HEK293 (cell line): ENCODE results near the gene SH3BP4.
A peak's percentile ranks its signal among the peaks of the same experiment; 100 is the strongest.

Experiments
- CTCF ChIA-PET: fragments of 350-600 bp; formaldehyde crosslinking; extraction: SDS; loops from one replicate; lab custom pipeline; 2021; ENCODE audit warnings: antibody characterized with exemption; lab: Yijun Ruan, JAX
- POLR2A ChIA-PET: fragments of 300-600 bp; formaldehyde crosslinking; extraction: SDS; loops from one replicate; lab custom pipeline; 2020; ENCODE audit warnings: antibody characterized with exemption, inconsistent platforms; lab: Yijun Ruan, JAX
- H3K27ac ChIP-seq: fragments of 200-500 bp; sonication (Bioruptor generic); 2 replicates; pipeline ENCODE4 v1.5.1; 2014; ENCODE audit warnings: low read depth, low read length, control low read depth, inconsistent platforms; ENCODE audit errors: extremely low read depth
- H3K36me3 ChIP-seq, 2 experiments: fragments of 200-500 bp in 1 of 2; sonication (Bioruptor generic) in 1 of 2; 1 replicate in 1 of 2; 2 replicates in 1 of 2; pipeline ENCODE4 v1.5.1; 2014 to 2017; ENCODE audit warnings: inconsistent platforms in 2 of 2, low read length in 2 of 2; ENCODE audit not compliant: control insufficient read depth in 2 of 2, insufficient read depth in 1 of 2
- H3K4me1 ChIP-seq: fragments of 200-500 bp; sonication (Bioruptor generic); 2 replicates; pipeline ENCODE4 v1.5.1; 2014; ENCODE audit warnings: mild to moderate bottlenecking, low read length, inconsistent platforms; ENCODE audit not compliant: control insufficient read depth, insufficient read depth
- H3K4me3 ChIP-seq: 2 replicates; pipeline ENCODE4 v1.5.1; 2011; ENCODE audit warnings: low read depth, mild to moderate bottlenecking, control low read depth, low read length, moderate library complexity
- H3K9me3 ChIP-seq: fragments of 200-500 bp; sonication (Bioruptor generic); 2 replicates; pipeline ENCODE4 v1.5.1; 2014; ENCODE audit warnings: low read depth, low read length, inconsistent platforms; ENCODE audit not compliant: control insufficient read depth, insufficient read depth
- EGR2 ChIP-seq: fragments of 450-650 bp; formaldehyde crosslinking; IDR thresholded peaks from 2 replicates; pipeline ENCODE4 v1.5.1; 2016; ENCODE audit warnings: low read depth, missing biosample characterization, missing genetic modification characterization
- GLIS1 ChIP-seq: fragments of 450-650 bp; formaldehyde crosslinking; IDR thresholded peaks from 2 replicates; pipeline ENCODE4 v1.5.1; 2016; ENCODE audit warnings: missing biosample characterization, missing genetic modification characterization
- IKZF3 ChIP-seq: fragments of 450-650 bp; IDR thresholded peaks from 2 replicates; pipeline ENCODE4 v1.5.0; 2018; ENCODE audit warnings: missing biosample characterization, mild to moderate bottlenecking, missing genetic modification characterization, moderate library complexity
- KLF8 ChIP-seq: fragments of 450-650 bp; formaldehyde crosslinking; IDR thresholded peaks from 2 replicates; pipeline ENCODE4 v1.5.1; 2016; ENCODE audit warnings: missing biosample characterization, missing genetic modification characterization
- MYNN ChIP-seq: fragments of 450-650 bp; formaldehyde crosslinking; IDR thresholded peaks from 2 replicates; pipeline ENCODE4 v1.5.1; 2016; ENCODE audit warnings: missing biosample characterization, missing genetic modification characterization, borderline replicate concordance
- PRDM1 ChIP-seq: fragments of 450-650 bp; formaldehyde crosslinking; IDR thresholded peaks from 2 replicates; pipeline ENCODE4; 2016; ENCODE audit warnings: missing biosample characterization, missing genetic modification characterization
- SCRT2 ChIP-seq: fragments of 450-650 bp; formaldehyde crosslinking; IDR thresholded peaks from 2 replicates; pipeline ENCODE4 v1.5.1; 2016; ENCODE audit warnings: missing biosample characterization, missing genetic modification characterization
- TCF7L2 ChIP-seq: IDR thresholded peaks from 2 replicates; pipeline ENCODE4 v1.6.1; 2011; ENCODE audit warnings: low read depth, mild to moderate bottlenecking, inconsistent platforms, low read length, moderate library complexity, borderline replicate concordance
- ZBTB17 ChIP-seq: fragments of 450-650 bp; formaldehyde crosslinking; IDR thresholded peaks from 2 replicates; pipeline ENCODE4 v1.5.1; 2016; ENCODE audit warnings: missing biosample characterization, missing genetic modification characterization
- ZBTB48 ChIP-seq: fragments of 450-650 bp; formaldehyde crosslinking; IDR thresholded peaks from 2 replicates; pipeline ENCODE4 v1.5.1; 2016; ENCODE audit warnings: missing biosample characterization, missing genetic modification characterization
- ZBTB8A ChIP-seq: fragments of 450-650 bp; formaldehyde crosslinking; IDR thresholded peaks from 2 replicates; pipeline ENCODE4 v1.5.1; 2016; ENCODE audit warnings: missing biosample characterization, missing genetic modification characterization
- ZFHX2 ChIP-seq: fragments of 450-650 bp; formaldehyde crosslinking; conservative IDR thresholded peaks from 2 replicates; pipeline ENCODE4 v1.5.1; 2016; ENCODE audit warnings: missing biosample characterization, missing genetic modification characterization
- ZFP69B ChIP-seq: fragments of 450-650 bp; formaldehyde crosslinking; IDR thresholded peaks from 2 replicates; pipeline ENCODE4 v1.5.1; 2016; ENCODE audit warnings: missing biosample characterization, missing genetic modification characterization
- ZNF112 ChIP-seq: fragments of 450-650 bp; formaldehyde crosslinking; IDR thresholded peaks from 2 replicates; pipeline ENCODE4 v1.5.0; 2017; ENCODE audit warnings: missing biosample characterization, missing genetic modification characterization
- ZNF140 ChIP-seq: fragments of 450-650 bp; formaldehyde crosslinking; IDR thresholded peaks from 2 replicates; pipeline ENCODE4 v1.5.1; 2016; ENCODE audit warnings: missing biosample characterization, missing genetic modification characterization
- ZNF211 ChIP-seq: fragments of 450-650 bp; formaldehyde crosslinking; IDR thresholded peaks from 2 replicates; pipeline ENCODE4 v1.5.1; 2016; ENCODE audit warnings: low read depth, missing biosample characterization, missing genetic modification characterization
- ZNF221 ChIP-seq: fragments of 450-650 bp; formaldehyde crosslinking; IDR thresholded peaks from 2 replicates; pipeline ENCODE4 v1.5.1; 2017; ENCODE audit warnings: missing biosample characterization, missing genetic modification characterization, borderline replicate concordance
- ZNF302 ChIP-seq: fragments of 450-650 bp; formaldehyde crosslinking; IDR thresholded peaks from 2 replicates; pipeline ENCODE4 v1.5.1; 2016; ENCODE audit warnings: missing biosample characterization, missing genetic modification characterization, low read depth
- ZNF335 ChIP-seq: fragments of 450-650 bp; formaldehyde crosslinking; conservative IDR thresholded peaks from 2 replicates; pipeline ENCODE4 v1.5.1; 2016; ENCODE audit warnings: missing biosample characterization, missing genetic modification characterization
- ZNF555 ChIP-seq: fragments of 450-650 bp; formaldehyde crosslinking; conservative IDR thresholded peaks from 2 replicates; pipeline ENCODE4 v1.5.1; 2017; ENCODE audit warnings: missing biosample characterization, mild to moderate bottlenecking, missing genetic modification characterization, inconsistent platforms
- ZNF560 ChIP-seq: fragments of 450-650 bp; formaldehyde crosslinking; IDR thresholded peaks from 2 replicates; pipeline ENCODE4 v1.5.1; 2017; ENCODE audit warnings: missing biosample characterization, missing genetic modification characterization, borderline replicate concordance
- ZNF600 ChIP-seq: fragments of 450-650 bp; formaldehyde crosslinking; IDR thresholded peaks from 2 replicates; pipeline ENCODE4 v1.5.1; 2016; ENCODE audit warnings: missing biosample characterization, missing genetic modification characterization
- ZNF654 ChIP-seq: fragments of 450-650 bp; formaldehyde crosslinking; IDR thresholded peaks from 2 replicates; pipeline ENCODE4 v1.5.1; 2016; ENCODE audit warnings: low read depth, missing biosample characterization, missing genetic modification characterization
- ZNF664 ChIP-seq: fragments of 450-650 bp; formaldehyde crosslinking; IDR thresholded peaks from 2 replicates; pipeline ENCODE4 v1.5.1; 2016; ENCODE audit warnings: missing biosample characterization, missing genetic modification characterization
- ZNF747 ChIP-seq: fragments of 450-650 bp; formaldehyde crosslinking; IDR thresholded peaks from 2 replicates; pipeline ENCODE4 v1.5.1; 2016; ENCODE audit warnings: missing biosample characterization, missing genetic modification characterization
- ZNF776 ChIP-seq: fragments of 450-650 bp; formaldehyde crosslinking; IDR thresholded peaks from 2 replicates; pipeline ENCODE4 v1.5.0; 2017; ENCODE audit warnings: missing biosample characterization, missing genetic modification characterization, borderline replicate concordance
- ZNF777 ChIP-seq: fragments of 450-650 bp; formaldehyde crosslinking; IDR thresholded peaks from 2 replicates; pipeline ENCODE4 v1.5.1; 2017; ENCODE audit warnings: missing biosample characterization, missing genetic modification characterization, borderline replicate concordance
- ZNF837 ChIP-seq: fragments of 450-650 bp; formaldehyde crosslinking; IDR thresholded peaks from 2 replicates; pipeline ENCODE4 v1.5.1; 2016; ENCODE audit warnings: missing biosample characterization, missing genetic modification characterization
- ZNF843 ChIP-seq: fragments of 450-650 bp; formaldehyde crosslinking; IDR thresholded peaks from 2 replicates; pipeline ENCODE4 v1.5.1; 2016; ENCODE audit warnings: missing biosample characterization, missing genetic modification characterization
- TF ChIP-seq, protein P1 (sequence below): fragments of 450-650 bp; formaldehyde crosslinking; IDR thresholded peaks from 2 replicates; pipeline ENCODE4 v1.5.1; 2016; ENCODE audit warnings: missing biosample characterization, missing genetic modification characterization
- TF ChIP-seq, protein P2 (sequence below): fragments of 450-650 bp; formaldehyde crosslinking; IDR thresholded peaks from 2 replicates; pipeline ENCODE4 v1.5.1; 2016; ENCODE audit warnings: missing biosample characterization, missing genetic modification characterization

The SH3BP4 gene

DNA sequence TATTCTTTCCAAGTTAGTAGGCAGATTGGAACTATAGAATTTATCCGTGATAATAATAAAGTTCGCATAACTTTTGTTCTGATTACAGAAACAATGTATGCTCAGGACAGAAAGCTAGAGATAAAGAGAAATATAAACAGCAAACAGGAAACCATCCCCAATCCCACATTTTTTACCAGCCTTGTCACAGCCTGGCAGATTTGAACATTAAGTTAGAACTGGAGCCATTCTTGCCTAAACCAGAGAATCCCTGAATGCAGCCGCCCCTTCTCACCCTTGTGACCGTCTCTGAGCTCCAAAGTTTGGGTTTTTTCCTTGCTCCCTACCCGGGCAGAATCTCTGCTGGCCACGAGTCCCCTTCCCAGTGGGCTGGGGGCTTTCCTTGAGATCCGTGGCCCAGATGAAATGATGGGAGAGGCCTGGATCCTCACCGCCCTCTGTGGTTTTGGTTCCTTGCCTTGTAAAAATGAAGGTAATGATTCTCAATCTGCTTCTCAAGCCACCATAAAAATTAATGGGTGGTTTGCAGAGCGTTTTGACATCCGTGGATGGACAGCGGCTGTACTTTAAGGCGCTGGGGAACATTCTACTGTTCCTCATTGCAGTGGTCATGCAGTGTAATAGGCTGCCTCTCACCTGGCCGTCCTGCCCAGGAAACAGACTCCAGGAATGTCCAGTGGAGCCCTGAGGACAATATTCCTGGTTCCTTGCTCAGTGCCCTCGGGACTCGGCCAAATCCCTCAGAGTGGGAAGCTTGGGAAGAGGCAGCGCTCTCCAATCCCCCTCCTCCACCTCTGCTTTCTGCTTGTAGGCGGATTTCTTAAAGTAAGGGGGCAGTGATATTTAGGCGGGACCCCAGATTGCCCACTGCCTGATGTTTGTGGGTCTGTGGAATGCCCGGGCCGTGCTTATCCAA lies 1.6 kb downstream of the SH3BP4 start:
- Histone ChIP-seq H3K27ac (peak overlapping the region; percentile 88; the same call in 1 of the 2 replicates), H3K4me3 (peak overlapping the region; percentile 69), H3K9me3 (no peaks in the 10 kb centered on the region), H3K36me3 (no peaks in the 10 kb centered on the region), H3K4me1 (peaks cover 35% of the 10 kb centered on the region)
- ChIA-PET POLR2A (interaction anchor here (1.2 kb wide), 1 partner anchor 72 kb away, joined by 3 read pairs; no protein-coding TSS in a partner anchor), CTCF (interaction anchor here (0.8 to 1.9 kb wide), 6 partner anchors 27 to 641 kb away, joined by 3 to 8 read pairs (median 4); no protein-coding TSS in a partner anchor)
- TF ChIP-seq ZNF555 (tag by site-specific recombination) (no peak), ZBTB17 (peak; percentile 10; the same call in 1 of the 2 replicates), ZFHX2 (tag by site-specific recombination) (peak; percentile 62), EGR2 (tag by site-specific recombination) (peak; percentile 70; the same call in 1 of the 2 replicates)
- TF ChIP-seq, protein P1, sequence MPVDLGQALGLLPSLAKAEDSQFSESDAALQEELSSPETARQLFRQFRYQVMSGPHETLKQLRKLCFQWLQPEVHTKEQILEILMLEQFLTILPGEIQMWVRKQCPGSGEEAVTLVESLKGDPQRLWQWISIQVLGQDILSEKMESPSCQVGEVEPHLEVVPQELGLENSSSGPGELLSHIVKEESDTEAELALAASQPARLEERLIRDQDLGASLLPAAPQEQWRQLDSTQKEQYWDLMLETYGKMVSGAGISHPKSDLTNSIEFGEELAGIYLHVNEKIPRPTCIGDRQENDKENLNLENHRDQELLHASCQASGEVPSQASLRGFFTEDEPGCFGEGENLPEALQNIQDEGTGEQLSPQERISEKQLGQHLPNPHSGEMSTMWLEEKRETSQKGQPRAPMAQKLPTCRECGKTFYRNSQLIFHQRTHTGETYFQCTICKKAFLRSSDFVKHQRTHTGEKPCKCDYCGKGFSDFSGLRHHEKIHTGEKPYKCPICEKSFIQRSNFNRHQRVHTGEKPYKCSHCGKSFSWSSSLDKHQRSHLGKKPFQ = no peak
- TF ChIP-seq, protein P2, sequence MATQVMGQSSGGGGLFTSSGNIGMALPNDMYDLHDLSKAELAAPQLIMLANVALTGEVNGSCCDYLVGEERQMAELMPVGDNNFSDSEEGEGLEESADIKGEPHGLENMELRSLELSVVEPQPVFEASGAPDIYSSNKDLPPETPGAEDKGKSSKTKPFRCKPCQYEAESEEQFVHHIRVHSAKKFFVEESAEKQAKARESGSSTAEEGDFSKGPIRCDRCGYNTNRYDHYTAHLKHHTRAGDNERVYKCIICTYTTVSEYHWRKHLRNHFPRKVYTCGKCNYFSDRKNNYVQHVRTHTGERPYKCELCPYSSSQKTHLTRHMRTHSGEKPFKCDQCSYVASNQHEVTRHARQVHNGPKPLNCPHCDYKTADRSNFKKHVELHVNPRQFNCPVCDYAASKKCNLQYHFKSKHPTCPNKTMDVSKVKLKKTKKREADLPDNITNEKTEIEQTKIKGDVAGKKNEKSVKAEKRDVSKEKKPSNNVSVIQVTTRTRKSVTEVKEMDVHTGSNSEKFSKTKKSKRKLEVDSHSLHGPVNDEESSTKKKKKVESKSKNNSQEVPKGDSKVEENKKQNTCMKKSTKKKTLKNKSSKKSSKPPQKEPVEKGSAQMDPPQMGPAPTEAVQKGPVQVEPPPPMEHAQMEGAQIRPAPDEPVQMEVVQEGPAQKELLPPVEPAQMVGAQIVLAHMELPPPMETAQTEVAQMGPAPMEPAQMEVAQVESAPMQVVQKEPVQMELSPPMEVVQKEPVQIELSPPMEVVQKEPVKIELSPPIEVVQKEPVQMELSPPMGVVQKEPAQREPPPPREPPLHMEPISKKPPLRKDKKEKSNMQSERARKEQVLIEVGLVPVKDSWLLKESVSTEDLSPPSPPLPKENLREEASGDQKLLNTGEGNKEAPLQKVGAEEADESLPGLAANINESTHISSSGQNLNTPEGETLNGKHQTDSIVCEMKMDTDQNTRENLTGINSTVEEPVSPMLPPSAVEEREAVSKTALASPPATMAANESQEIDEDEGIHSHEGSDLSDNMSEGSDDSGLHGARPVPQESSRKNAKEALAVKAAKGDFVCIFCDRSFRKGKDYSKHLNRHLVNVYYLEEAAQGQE (tag by site-specific recombination) = 0 out of 2 replicates have a peak, but pooled peaks have one; percentile 25

DNA sequence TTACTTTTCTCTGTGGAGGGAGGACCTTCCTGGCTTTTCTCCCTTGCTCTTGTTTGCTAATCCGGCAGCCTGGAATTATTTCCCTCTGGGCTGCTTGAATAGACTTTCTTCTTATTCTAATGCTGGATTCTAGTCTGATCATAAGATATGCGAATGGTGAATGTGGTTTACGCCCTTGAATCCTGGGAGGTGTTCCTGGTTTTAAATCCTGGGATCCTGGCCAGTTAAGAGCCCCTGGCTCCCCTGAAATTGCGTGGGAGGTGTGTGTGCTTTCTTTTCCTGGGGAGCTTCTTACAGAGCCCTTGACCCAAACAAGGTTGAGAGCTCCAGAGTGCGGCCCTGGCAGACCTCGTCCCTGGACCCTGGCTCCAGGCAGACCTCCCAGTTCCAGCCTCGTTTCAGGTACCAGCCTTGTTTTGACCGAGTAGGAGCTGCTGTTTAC lies 2.8 kb downstream of the SH3BP4 start:
- Histone ChIP-seq H3K4me3 (no peak overlapping the region), H3K4me1 (peaks cover 38% of the 10 kb centered on the region), H3K9me3 (no peaks in the 10 kb centered on the region), H3K36me3 (no peaks in the 10 kb centered on the region), H3K27ac (peak overlapping the region; percentile 46; the same call in 1 of the 2 replicates)
- ChIA-PET POLR2A (interaction anchor here (1.2 to 1.3 kb wide), 2 partner anchors 73 kb away, joined by 3 read pairs; no protein-coding TSS in a partner anchor), CTCF (interaction anchor here (0.8 to 2.6 kb wide), 5 partner anchors 71 to 639 kb away, joined by 3 to 18 read pairs (median 5); no protein-coding TSS in a partner anchor)
- TF ChIP-seq ZNF837 (tag by site-specific recombination) (no peak), ZBTB8A (tag by site-specific recombination) (no peak), ZNF600 (tag by site-specific recombination) (no peak), ZNF112 (tag by site-specific recombination) (no peak), ZNF664 (tag by site-specific recombination) (no peak), IKZF3 (tag by site-specific recombination) (0 out of 2 replicates have a peak, but pooled peaks have one; percentile 20), ZNF654 (tag by site-specific recombination) (no peak), MYNN (tag by site-specific recombination) (peak; percentile 56; the same call in 1 of the 2 replicates), ZNF560 (tag by site-specific recombination) (no peak), ZNF335 (tag by site-specific recombination) (no peak), SCRT2 (tag by site-specific recombination) (no peak), ZNF776 (tag by site-specific recombination) (no peak), GLIS1 (peak; percentile 33; the same call in 1 of the 2 replicates), ZNF302 (tag by site-specific recombination) (no peak), ZNF777 (tag by site-specific recombination) (no peak), ZNF211 (tag by site-specific recombination) (no peak), ZNF221 (tag by site-specific recombination) (no peak), KLF8 (tag by site-specific recombination) (no peak), PRDM1 (tag by site-specific recombination) (peak; percentile 48; the same call in 1 of the 2 replicates), ZBTB48 (tag by site-specific recombination) (peak; percentile 33; the same call in 1 of the 2 replicates), TCF7L2 (no peak), ZNF747 (tag by site-specific recombination) (no peak), ZNF843 (tag by site-specific recombination) (no peak), ZNF140 (tag by site-specific recombination) (no peak), ZFP69B (no peak)
